HCT116 (cell line): ENCODE measurements around the gene AMMECR1.

Source experiments
- CEBPB ChIP-seq: IDR thresholded peaks from 2 replicates; pipeline ENCODE4 v1.6.1; 2012; ENCODE audit warnings: low read depth
- CTCF ChIP-seq, 3 experiments: fragments of 200-600 bp in 1 of 3; sonication (generic) in 1 of 3; IDR thresholded peaks in 2 of 3; conservative IDR thresholded peaks in 1 of 3; 2 replicates each; pipeline ENCODE4 v1.5.1; 2012 to 2017; ENCODE audit warnings: low read depth in 2 of 3, low read length in 2 of 3, antibody characterized with exemption in 1 of 3, borderline replicate concordance in 1 of 3, control low read depth in 1 of 3, mild to moderate bottlenecking in 1 of 3, mixed read lengths in 1 of 3, mixed run types in 1 of 3, moderate library complexity in 1 of 3; ENCODE audit not compliant: insufficient read depth in 1 of 3
- EGR1 ChIP-seq: IDR thresholded peaks from 2 replicates; pipeline ENCODE4 v1.6.1; 2012; ENCODE audit warnings: low read depth
- EZH2 ChIP-seq: fragments of 200-600 bp; sonication (generic); IDR thresholded peaks from 2 replicates; pipeline ENCODE4 v1.6.1; 2017; ENCODE audit warnings: antibody characterized with exemption, mixed run types
- EZH2phosphoT487 ChIP-seq: fragments of 200-600 bp; IDR thresholded peaks from 2 replicates; pipeline ENCODE4 v1.6.1; 2018; ENCODE audit warnings: antibody characterized with exemption, borderline replicate concordance
- JUND ChIP-seq: IDR thresholded peaks from 2 replicates; pipeline ENCODE4 v1.6.1; 2012
- POLR2A ChIP-seq: IDR thresholded peaks from 2 replicates; pipeline ENCODE4 v1.7.0; 2011; ENCODE audit warnings: borderline replicate concordance; ENCODE audit not compliant: insufficient read depth, insufficient read length; ENCODE audit errors: extremely low read depth
- POLR2AphosphoS5 ChIP-seq: IDR thresholded peaks from 2 replicates; pipeline ENCODE4 v1.6.1; 2011; ENCODE audit warnings: mild to moderate bottlenecking, low read depth, low read length, moderate library complexity
- RAD21 ChIP-seq: IDR thresholded peaks from 2 replicates; pipeline ENCODE4 v1.6.1; 2012; ENCODE audit warnings: low read depth, mild to moderate bottlenecking
- TF ChIP-seq, protein P1 (sequence below): IDR thresholded peaks from 2 replicates; pipeline ENCODE4 v1.6.1; 2012
- TF ChIP-seq, protein P2 (sequence below): IDR thresholded peaks from 2 replicates; pipeline ENCODE4 v1.6.1; 2012; ENCODE audit warnings: low read depth

DNA sequence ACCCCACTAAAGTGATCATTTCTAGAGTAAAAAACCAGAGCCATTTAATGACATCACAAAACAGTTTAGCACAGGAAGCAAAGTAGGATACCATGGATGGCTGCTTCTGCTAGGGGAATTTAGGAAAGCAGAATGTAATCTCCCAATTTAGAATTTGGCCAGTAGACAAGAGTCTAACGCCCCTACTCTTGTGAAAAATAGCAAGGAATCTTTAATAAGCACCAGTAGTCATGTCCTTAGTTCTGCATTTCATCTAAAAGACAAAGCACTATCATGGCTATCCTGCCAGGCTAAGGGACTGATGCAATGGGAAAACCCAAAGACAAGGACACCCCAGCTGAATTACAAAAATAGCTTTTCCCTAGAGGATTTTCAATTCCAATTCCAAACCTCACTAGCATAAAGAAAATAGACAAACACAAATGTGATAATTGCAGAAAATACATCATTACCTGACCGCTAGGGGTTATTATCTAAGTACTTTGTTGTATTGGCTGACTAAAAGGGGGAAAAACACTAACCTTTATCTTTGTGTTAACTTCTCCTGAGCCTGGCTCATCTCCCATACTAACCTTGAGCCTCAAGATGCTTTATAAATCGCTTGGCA is 2.6 kb upstream of the AMMECR1 start:
- TF ChIP-seq CTCF (IDR thresholded peaks at IDR 0.05 in 2 of 3, conservative IDR thresholded peaks at IDR 0.05 in 1 of 3; ENCODE audit: borderline replicate concordance in 1 of 3, insufficient read depth in 1 of 3, low read depth in 2 of 3, low read length in 2 of 3) (no peak), EZH2 (no peak), POLR2AphosphoS5 (no peak), POLR2A (no peak), CEBPB (no peak), EZH2phosphoT487 (no peak), RAD21 (no peak), EGR1 (no peak), JUND (no peak)
- TF ChIP-seq, protein P1, sequence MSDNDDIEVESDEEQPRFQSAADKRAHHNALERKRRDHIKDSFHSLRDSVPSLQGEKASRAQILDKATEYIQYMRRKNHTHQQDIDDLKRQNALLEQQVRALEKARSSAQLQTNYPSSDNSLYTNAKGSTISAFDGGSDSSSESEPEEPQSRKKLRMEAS: no peak
- TF ChIP-seq, protein P2, sequence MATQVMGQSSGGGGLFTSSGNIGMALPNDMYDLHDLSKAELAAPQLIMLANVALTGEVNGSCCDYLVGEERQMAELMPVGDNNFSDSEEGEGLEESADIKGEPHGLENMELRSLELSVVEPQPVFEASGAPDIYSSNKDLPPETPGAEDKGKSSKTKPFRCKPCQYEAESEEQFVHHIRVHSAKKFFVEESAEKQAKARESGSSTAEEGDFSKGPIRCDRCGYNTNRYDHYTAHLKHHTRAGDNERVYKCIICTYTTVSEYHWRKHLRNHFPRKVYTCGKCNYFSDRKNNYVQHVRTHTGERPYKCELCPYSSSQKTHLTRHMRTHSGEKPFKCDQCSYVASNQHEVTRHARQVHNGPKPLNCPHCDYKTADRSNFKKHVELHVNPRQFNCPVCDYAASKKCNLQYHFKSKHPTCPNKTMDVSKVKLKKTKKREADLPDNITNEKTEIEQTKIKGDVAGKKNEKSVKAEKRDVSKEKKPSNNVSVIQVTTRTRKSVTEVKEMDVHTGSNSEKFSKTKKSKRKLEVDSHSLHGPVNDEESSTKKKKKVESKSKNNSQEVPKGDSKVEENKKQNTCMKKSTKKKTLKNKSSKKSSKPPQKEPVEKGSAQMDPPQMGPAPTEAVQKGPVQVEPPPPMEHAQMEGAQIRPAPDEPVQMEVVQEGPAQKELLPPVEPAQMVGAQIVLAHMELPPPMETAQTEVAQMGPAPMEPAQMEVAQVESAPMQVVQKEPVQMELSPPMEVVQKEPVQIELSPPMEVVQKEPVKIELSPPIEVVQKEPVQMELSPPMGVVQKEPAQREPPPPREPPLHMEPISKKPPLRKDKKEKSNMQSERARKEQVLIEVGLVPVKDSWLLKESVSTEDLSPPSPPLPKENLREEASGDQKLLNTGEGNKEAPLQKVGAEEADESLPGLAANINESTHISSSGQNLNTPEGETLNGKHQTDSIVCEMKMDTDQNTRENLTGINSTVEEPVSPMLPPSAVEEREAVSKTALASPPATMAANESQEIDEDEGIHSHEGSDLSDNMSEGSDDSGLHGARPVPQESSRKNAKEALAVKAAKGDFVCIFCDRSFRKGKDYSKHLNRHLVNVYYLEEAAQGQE: no peak
